ENCODE results near the gene MMP11.

DNA sequence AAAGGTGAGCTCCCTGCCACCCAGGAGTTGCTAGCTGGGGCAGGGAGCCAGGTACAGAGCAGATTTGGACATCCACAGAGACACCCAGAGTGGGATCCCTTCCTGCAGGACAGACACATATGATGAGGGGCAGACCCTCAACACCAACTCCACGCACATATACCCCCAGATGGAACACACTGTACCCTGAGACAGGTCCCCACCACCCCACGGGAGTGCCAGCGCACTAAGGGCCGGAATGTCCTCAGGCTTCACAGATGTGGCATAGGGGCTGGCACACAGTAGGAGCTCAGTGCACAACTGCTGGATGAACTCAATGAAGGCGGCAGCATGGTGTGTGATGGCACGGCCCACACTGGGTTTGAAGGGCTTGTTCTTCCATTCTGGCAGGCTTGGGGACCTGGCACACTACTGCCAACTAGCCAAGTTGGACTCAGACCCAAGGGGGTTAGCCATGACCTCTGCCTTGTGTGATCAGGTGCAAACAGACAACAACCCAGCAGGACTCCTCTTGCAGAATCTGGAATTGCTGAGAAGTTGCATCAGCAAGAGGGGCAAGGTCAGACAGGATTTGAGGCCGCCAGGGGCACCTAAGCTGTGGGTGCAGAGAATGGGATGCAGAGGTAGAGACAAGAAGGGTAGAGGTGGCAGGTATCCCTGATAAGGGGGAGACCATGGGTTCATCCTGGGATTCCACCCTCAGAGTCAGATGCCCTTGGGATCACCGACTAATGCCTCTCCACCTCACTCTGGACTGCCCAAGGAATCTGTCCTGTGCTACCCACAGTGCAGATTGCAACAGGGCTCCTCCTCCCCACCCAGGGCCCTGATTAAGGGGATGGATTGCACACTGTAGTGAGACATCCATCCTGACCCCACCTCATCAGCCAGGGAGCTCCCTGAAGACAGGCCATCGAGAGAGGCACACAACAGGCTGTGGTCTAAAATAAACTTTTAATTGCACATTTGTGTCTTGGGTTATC lies 7.5 kb upstream of the MMP11 start:
- TF ChIP-seq, protein P1, sequence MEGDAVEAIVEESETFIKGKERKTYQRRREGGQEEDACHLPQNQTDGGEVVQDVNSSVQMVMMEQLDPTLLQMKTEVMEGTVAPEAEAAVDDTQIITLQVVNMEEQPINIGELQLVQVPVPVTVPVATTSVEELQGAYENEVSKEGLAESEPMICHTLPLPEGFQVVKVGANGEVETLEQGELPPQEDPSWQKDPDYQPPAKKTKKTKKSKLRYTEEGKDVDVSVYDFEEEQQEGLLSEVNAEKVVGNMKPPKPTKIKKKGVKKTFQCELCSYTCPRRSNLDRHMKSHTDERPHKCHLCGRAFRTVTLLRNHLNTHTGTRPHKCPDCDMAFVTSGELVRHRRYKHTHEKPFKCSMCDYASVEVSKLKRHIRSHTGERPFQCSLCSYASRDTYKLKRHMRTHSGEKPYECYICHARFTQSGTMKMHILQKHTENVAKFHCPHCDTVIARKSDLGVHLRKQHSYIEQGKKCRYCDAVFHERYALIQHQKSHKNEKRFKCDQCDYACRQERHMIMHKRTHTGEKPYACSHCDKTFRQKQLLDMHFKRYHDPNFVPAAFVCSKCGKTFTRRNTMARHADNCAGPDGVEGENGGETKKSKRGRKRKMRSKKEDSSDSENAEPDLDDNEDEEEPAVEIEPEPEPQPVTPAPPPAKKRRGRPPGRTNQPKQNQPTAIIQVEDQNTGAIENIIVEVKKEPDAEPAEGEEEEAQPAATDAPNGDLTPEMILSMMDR (conservative IDR thresholded peaks at IDR 0.05; ENCODE audit: low read depth, low read length): no peak
- no peak for TF ChIP-seq RAD21 (IDR thresholded peaks at IDR 0.05; ENCODE audit: low read length)
- TF ChIP-seq POLR2A (IDR thresholded peaks at IDR 0.05; ENCODE audit: low read depth, low read length): no peak
- no peak for TF ChIP-seq MAFK (IDR thresholded peaks at IDR 0.05; ENCODE audit: low read depth, low read length)
- TF ChIP-seq RCOR1 (IDR thresholded peaks at IDR 0.05; ENCODE audit: insufficient replicate concordance, low read length): no peak
- no peak for TF ChIP-seq MXI1 (IDR thresholded peaks at IDR 0.05; ENCODE audit: borderline replicate concordance, low read depth, low read length)
- TF ChIP-seq, protein P2, sequence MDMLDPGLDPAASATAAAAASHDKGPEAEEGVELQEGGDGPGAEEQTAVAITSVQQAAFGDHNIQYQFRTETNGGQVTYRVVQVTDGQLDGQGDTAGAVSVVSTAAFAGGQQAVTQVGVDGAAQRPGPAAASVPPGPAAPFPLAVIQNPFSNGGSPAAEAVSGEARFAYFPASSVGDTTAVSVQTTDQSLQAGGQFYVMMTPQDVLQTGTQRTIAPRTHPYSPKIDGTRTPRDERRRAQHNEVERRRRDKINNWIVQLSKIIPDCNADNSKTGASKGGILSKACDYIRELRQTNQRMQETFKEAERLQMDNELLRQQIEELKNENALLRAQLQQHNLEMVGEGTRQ (IDR thresholded peaks at IDR 0.05; ENCODE audit: low read depth, low read length): no peak
- no peak for TF ChIP-seq RFX5 (IDR thresholded peaks at IDR 0.05; ENCODE audit: low read depth, low read length)
- no peak for TF ChIP-seq CHD1 (IDR thresholded peaks at IDR 0.05; ENCODE audit: low read depth, low read length)
- TF ChIP-seq CEBPB (IDR thresholded peaks at IDR 0.05; ENCODE audit: low read depth, low read length): no peak
- no peak for TF ChIP-seq FOS (IDR thresholded peaks at IDR 0.05; ENCODE audit: low read depth, low read length)

All from IMR-90 (cell line).